Activated naive CD4-positive, alpha-beta T cell treated with anti-CD3 and anti-CD28 coated beads for 36 hours (primary cell): ENCODE measurements around the gene LIMS2. TPM values are rescaled to one million over a fixed set of nuclear protein-coding genes. Genes with fewer than 3 reads are reported as not detected.
A peak's percentile ranks its signal among the peaks of the same experiment; 100 is the strongest.

Experiments
- CTCF ChIA-PET: fragments of 350-600 bp; sonication (Branson Sonifier 250); formaldehyde crosslinking; loops from one replicate; lab custom pipeline; 2021; ENCODE audit warnings: antibody characterized with exemption; lab: Charles Lee
- DNase-seq: peaks from one replicate; pipeline ENCODE4 v3.0.0-alpha.2; 2020
- H3K27ac Mint-ChIP-seq: one replicate; pipeline ENCODE4 v1.8.0; 2021; ENCODE audit warnings: mild to moderate bottlenecking, mixed read lengths
- H3K27me3 Mint-ChIP-seq: one replicate; pipeline ENCODE4 v1.8.0; 2021; ENCODE audit warnings: low read depth, mixed read lengths
- H3K36me3 Mint-ChIP-seq: one replicate; pipeline ENCODE4 v1.8.0; 2021; ENCODE audit warnings: low read depth, mixed read lengths
- H3K4me1 Mint-ChIP-seq: one replicate; pipeline ENCODE4 v1.8.0; 2021; ENCODE audit warnings: low read depth, mixed read lengths
- H3K4me3 Mint-ChIP-seq: one replicate; pipeline ENCODE4 v1.8.0; 2021; ENCODE audit warnings: mild to moderate bottlenecking, moderate library complexity, mixed read lengths
- H3K9me3 Mint-ChIP-seq: one replicate; pipeline ENCODE4 v1.8.0; 2021; ENCODE audit warnings: mixed read lengths
- intact Hi-C: fragments of 100-400 bp; cut with micrococcal nuclease; formaldehyde crosslinking; loops from one replicate; pipeline ENCODE4 v1.15.1; 2023
- total RNA-seq, 2 experiments: library from RNA; stranded (reverse); gene quantifications; one replicate each; pipeline ENCODE4 v1.2.3, GENCODE V29; 2021

The LIMS2 gene
- total RNA-seq, 2 experiments from 2014 or later = 14.6 to 15.5 TPM

DNA sequence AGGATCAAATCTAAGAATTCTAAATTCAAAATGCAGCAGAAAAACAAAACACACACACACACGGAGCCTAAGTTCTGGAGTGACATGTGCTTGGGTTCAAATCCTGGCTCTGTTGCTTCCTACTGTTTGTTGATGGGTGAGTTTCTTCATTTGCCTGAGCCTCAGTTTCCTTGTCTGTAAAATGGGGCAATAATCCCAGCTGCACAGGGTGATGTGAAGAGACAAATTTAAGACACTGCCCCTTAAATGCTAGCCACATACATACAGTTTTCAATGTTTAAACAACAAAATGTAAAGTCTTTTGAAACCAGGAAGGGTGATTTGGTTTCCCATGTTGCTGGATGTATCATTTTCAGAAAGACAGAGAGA is 30.3 kb downstream of the LIMS2 start:
- H3K27me3 Mint-ChIP-seq = no peaks in the 10 kb centered on the region
- no peak for DNase-seq
- no peak overlapping the region for H3K27ac Mint-ChIP-seq
- CTCF ChIA-PET = interaction anchor here (1.7 to 11.0 kb wide), 3 partner anchors 9 to 52 kb away, joined by 3 to 145 read pairs (median 5); partner anchors contain the start of gene LIMS2
- peaks cover 28% of the 10 kb centered on the region for H3K4me1 Mint-ChIP-seq
- H3K4me3 Mint-ChIP-seq = no peak overlapping the region
- intact Hi-C loops = loop anchor here (10.0 kb wide), 1 partner anchor 320 kb away; no protein-coding TSS in a partner anchor
- H3K9me3 Mint-ChIP-seq = no peaks in the 10 kb centered on the region
- no peaks in the 10 kb centered on the region for H3K36me3 Mint-ChIP-seq

DNA sequence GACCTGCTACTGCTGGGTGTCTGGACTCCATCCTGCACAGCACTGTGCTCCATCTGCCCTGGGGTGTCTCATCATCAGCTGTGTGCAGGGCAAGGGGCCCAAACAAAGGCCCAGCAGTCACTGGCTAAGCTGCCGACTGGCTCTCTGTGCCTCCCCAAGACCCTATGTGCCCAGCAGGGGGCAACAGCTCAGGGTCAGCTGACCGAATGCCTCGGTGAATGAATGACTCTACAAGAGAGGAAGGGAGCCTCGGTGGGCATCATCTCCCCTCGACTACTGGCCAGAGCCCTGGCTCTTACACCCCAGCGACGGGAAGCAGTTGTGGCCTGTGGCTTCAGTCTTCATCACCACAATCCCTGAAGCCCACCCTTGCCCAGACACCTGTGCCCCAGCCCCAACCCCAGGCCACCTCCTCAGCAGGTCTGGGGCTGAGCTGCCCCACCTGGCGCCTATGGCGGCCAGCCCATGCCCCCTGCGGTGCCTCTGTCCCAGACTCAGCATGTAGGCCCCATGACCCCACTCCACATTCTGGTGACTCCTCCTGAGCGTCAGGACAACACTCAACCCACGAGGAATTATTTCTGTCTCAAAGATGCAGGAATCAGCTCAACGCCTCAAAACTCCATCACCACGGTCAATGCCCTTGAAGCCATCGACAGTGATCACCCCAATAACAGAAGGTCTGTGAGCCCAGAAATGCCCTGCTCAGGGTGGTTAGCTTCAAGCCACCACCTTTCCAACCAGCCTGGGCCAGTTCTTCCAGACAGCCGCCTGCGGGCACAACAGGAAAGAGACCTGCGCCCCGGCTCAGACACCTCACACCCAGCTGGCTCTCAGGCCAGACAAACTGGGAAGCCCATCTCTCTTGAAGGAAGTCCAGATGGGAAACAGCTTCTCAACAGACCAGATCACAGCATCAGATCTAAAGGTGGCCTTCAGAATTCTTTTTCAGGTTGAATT is 31.0 kb downstream of the LIMS2 start:
- peaks cover 31% of the 10 kb centered on the region for H3K4me1 Mint-ChIP-seq
- no peak overlapping the region for H3K27ac Mint-ChIP-seq
- H3K9me3 Mint-ChIP-seq = no peaks in the 10 kb centered on the region
- DNase-seq = no peak
- intact Hi-C loops = loop anchor here (5.0 to 10.0 kb wide), 3 partner anchors 320 to 562 kb away; partner anchors contain the start of gene SAP130
- no peak overlapping the region for H3K4me3 Mint-ChIP-seq
- no peaks in the 10 kb centered on the region for H3K27me3 Mint-ChIP-seq
- H3K36me3 Mint-ChIP-seq = no peaks in the 10 kb centered on the region
- CTCF ChIA-PET = interaction anchor here (0.8 to 11.0 kb wide), 5 partner anchors 8 to 94 kb away, joined by 3 to 145 read pairs (median 3); partner anchors contain the start of gene LIMS2

GRCh38 chr2:127643439-127644065 is 31.8 kb downstream of the LIMS2 start:
- Mint-ChIP-seq H3K4me3 (no peak overlapping the region), H3K27me3 (no peaks in the 10 kb centered on the region), H3K4me1 (peaks cover 37% of the 10 kb centered on the region), H3K9me3 (no peaks in the 10 kb centered on the region), H3K36me3 (peaks cover 3% of the 10 kb centered on the region), H3K27ac (no peak overlapping the region)
- CTCF ChIA-PET = interaction anchor here (1.0 to 11.0 kb wide), 3 partner anchors 7 to 93 kb away, joined by 3 to 145 read pairs (median 5); no protein-coding TSS in a partner anchor
- DNase-seq = no peak
- intact Hi-C loops = loop anchor here (5.0 to 10.0 kb wide), 3 partner anchors 319 to 561 kb away; partner anchors contain the start of gene SAP130

DNA sequence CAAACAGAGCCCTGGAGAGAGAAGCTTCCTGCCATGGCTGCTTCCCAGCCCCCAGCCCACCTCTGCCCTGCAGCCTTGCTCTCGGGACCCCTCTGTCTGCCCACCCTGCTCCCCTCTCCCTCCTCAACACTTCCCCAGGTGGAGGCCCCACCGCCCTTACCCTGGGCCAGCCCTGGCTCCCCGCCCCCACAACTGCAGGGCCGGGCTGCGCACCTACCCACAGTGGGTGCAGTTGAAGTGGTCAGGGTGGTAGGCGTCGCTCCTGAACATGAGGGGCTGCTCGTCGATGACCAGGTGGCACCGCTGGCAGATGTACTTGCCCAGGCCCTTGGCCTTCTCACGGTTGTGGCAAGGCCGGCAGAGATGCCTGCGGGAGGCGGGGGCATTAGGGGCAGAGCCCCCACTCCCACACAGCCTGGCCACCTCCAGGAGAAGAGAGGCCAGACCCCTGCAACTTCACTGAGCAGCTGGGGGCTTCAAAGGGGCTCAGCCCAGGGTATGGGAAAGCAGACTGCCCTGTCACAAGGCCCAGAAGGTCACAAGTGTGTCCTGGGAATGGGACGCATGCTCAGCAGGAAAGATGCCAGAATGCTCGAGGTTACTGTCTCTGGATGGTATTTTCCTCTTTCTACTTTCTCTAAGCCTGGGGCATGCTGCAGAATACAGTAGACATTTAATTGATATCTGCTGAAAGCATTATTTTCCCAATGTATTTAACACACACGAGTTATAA is 32.5 kb downstream of the LIMS2 start:
- Mint-ChIP-seq H3K27me3 (no peaks in the 10 kb centered on the region), H3K4me3 (no peak overlapping the region), H3K9me3 (no peaks in the 10 kb centered on the region), H3K36me3 (peaks cover 3% of the 10 kb centered on the region), H3K27ac (no peak overlapping the region), H3K4me1 (peaks cover 40% of the 10 kb centered on the region)
- intact Hi-C loops = loop anchor here (5.0 to 10.0 kb wide), 3 partner anchors 318 to 561 kb away; partner anchors contain the start of gene SAP130
- DNase-seq = no peak
- CTCF ChIA-PET = no interaction called here

GRCh38 chr2:127641846-127642507 is 33.4 kb downstream of the LIMS2 start:
- Mint-ChIP-seq H3K27me3 (no peaks in the 10 kb centered on the region), H3K4me1 (peaks cover 47% of the 10 kb centered on the region), H3K4me3 (peak overlapping the region; percentile 65), H3K36me3 (peaks cover 3% of the 10 kb centered on the region), H3K27ac (peak overlapping the region; percentile 63), H3K9me3 (no peaks in the 10 kb centered on the region)
- intact Hi-C loops = loop anchor here (2.0 to 10.0 kb wide), 5 partner anchors 51 to 560 kb away; partner anchors contain the start of genes SAP130 and WDR33
- peak; percentile 67 for DNase-seq
- CTCF ChIA-PET = interaction anchor here (0.7 to 3.7 kb wide), 4 partner anchors 8 to 163 kb away, joined by 3 to 30 read pairs (median 14); no protein-coding TSS in a partner anchor

GRCh38 chr2:127641133-127641532 is 34.2 kb downstream of the LIMS2 start:
- peak; percentile 41 for DNase-seq
- Mint-ChIP-seq H3K4me1 (peaks cover 50% of the 10 kb centered on the region), H3K27ac (peak overlapping the region; percentile 63), H3K4me3 (peak overlapping the region; percentile 65), H3K27me3 (no peaks in the 10 kb centered on the region), H3K36me3 (peaks cover 3% of the 10 kb centered on the region), H3K9me3 (no peaks in the 10 kb centered on the region)
- intact Hi-C loops = loop anchor here (2.0 to 10.0 kb wide), 5 partner anchors 50 to 559 kb away; partner anchors contain the start of genes SAP130 and WDR33
- CTCF ChIA-PET = interaction anchor here (0.5 to 3.7 kb wide), 7 partner anchors 9 to 1473 kb away, joined by 3 to 30 read pairs (median 4); no protein-coding TSS in a partner anchor

- CTCF ChIA-PET = interaction anchor here (0.5 to 3.7 kb wide), 7 partner anchors 10 to 161 kb away, joined by 3 to 30 read pairs (median 3); no protein-coding TSS in a partner anchor
- Mint-ChIP-seq H3K36me3 (peaks cover 3% of the 10 kb centered on the region), H3K9me3 (no peaks in the 10 kb centered on the region), H3K4me1 (peaks cover 54% of the 10 kb centered on the region), H3K27me3 (no peaks in the 10 kb centered on the region), H3K27ac (peak overlapping the region; percentile 71), H3K4me3 (peak overlapping the region; percentile 65)
- peak; percentile 65 for DNase-seq
- intact Hi-C loops = loop anchor here (1.0 to 10.0 kb wide), 7 partner anchors 50 to 558 kb away; partner anchors contain the start of genes IWS1, SAP130, SFT2D3 and WDR33
Observed at GRCh38 chr2:127640082-127641072, 35.0 kb downstream of the LIMS2 start.

DNA sequence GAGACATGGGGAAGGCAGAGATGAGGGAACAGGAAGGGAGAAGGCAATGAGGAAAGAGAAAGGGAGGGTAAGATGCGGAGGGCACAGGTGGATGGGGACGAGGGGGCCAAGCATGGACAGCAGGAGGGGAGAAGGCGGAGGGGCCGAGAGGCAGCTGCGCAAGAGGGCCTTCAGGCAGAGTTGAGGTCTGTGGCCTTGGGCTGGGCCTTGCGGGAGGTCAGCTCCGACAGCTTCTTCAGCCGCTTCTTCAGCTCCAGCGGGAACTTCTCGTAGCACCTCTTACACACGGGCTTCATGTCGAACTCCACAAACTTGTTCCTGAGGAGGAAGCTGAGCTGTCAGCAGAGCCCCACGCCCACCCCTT is 36.2 kb downstream of the LIMS2 start:
- H3K9me3 Mint-ChIP-seq = no peaks in the 10 kb centered on the region
- H3K27me3 Mint-ChIP-seq = no peaks in the 10 kb centered on the region
- H3K36me3 Mint-ChIP-seq = peaks cover 3% of the 10 kb centered on the region
- no peak overlapping the region for H3K4me3 Mint-ChIP-seq
- H3K4me1 Mint-ChIP-seq = peaks cover 63% of the 10 kb centered on the region
- CTCF ChIA-PET = interaction anchor here (1.2 to 3.7 kb wide), 4 partner anchors 11 to 160 kb away, joined by 3 to 30 read pairs (median 14); no protein-coding TSS in a partner anchor
- intact Hi-C loops = loop anchor here (5.0 kb wide), 1 partner anchor 222 kb away; the partner anchor contains the start of gene PROC
- DNase-seq = no peak
- no peak overlapping the region for H3K27ac Mint-ChIP-seq

GRCh38 chr2:127638361-127639110 is 36.8 kb downstream of the LIMS2 start:
- no peak for DNase-seq
- Mint-ChIP-seq H3K4me3 (no peak overlapping the region), H3K27me3 (no peaks in the 10 kb centered on the region), H3K4me1 (peaks cover 68% of the 10 kb centered on the region), H3K36me3 (peaks cover 3% of the 10 kb centered on the region), H3K27ac (peak overlapping the region; percentile 83), H3K9me3 (no peaks in the 10 kb centered on the region)
- CTCF ChIA-PET = interaction anchor here (1.2 to 3.7 kb wide), 6 partner anchors 11 to 159 kb away, joined by 3 to 30 read pairs (median 8); no protein-coding TSS in a partner anchor
- intact Hi-C loops = loop anchor here (5.0 kb wide), 1 partner anchor 221 kb away; the partner anchor contains the start of gene PROC
